ENCODE measurements around the gene PIR. TPM values are rescaled to one million over a fixed set of nuclear protein-coding genes. Genes with fewer than 3 reads are reported as not detected.

Gene PIR
- total RNA-seq, 4 donors from 2014 or later: 4.4 to 24.4 (median 14.7) TPM

DNA sequence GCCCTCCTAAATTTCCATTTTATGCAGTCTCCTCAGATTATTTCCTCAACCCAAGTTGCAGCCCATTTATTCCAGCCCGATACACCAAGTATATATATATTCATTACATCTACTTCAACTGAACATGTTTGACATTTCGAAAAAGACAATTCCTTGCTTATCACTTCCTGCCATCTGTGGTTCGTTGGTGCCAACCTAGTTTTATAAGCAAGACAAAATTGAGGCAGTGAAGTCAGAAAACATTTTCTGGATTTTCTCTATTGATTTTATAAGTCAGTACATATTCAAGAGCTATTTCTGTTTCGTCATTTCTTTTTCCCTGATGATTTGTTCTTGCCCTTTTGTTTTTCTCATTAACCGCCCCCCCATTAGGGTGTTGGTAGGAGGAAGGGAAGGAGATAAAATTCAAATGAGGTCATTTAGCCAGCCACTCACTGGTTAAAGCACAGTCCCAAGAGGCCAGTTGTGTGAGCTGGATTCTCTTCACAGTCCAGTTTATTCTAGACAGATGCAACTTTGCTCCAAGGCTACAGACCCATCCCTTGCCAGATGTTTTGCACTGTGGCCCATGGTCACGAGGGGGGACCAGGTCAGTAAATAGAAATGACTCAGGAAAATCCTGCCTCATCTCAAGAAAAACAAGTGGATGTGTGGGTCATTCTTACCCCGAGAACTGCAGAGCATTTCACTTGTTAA is 88.6 kb downstream of the PIR start:
- DNase-seq (ENCODE audit: low spot score in 2 of 2): peak in 1 of 2 donors; percentile 74
- no peak overlapping the region for H3K27ac ChIP-seq

GRCh38 chrX:15401378-15401777 is 91.8 kb downstream of the PIR start:
- Histone ChIP-seq H3K27ac (no peak overlapping the region), H3K4me1 (peaks cover 8% of the 10 kb centered on the region), H3K27me3 (no peaks in the 10 kb centered on the region), H3K9me3 (no peaks in the 10 kb centered on the region), H3K4me3 (no peak overlapping the region), H3K36me3 (no peaks in the 10 kb centered on the region)
- WGBS: 32% methylated on average over 2 of the region's 2 CpGs
- TF ChIP-seq CTCF (IDR thresholded peaks at IDR 0.05): no peak
- no peak for TF ChIP-seq EP300 (IDR thresholded peaks at IDR 0.05)
- no peak for TF ChIP-seq POLR2AphosphoS5 (IDR thresholded peaks at IDR 0.05)
- TF ChIP-seq POLR2A (IDR thresholded peaks at IDR 0.05): no peak
- DNase-seq (ENCODE audit: low spot score in 2 of 2): no peak

More for the DNA sequence above, 88.6 kb downstream of the PIR start:
- Histone ChIP-seq H3K27me3 (no peaks in the 10 kb centered on the region), H3K9me3 (no peaks in the 10 kb centered on the region), H3K36me3 (no peaks in the 10 kb centered on the region), H3K4me1 (peaks cover 8% of the 10 kb centered on the region), H3K4me3 (no peak overlapping the region)
- no peak for TF ChIP-seq CTCF (IDR thresholded peaks at IDR 0.05)
- 55% methylated on average over 7 of the region's 7 CpGs for WGBS

- Histone ChIP-seq H3K9me3 (no peaks in the 10 kb centered on the region), H3K4me1 (no peaks in the 10 kb centered on the region), H3K27me3 (no peaks in the 10 kb centered on the region), H3K36me3 (no peaks in the 10 kb centered on the region), H3K27ac (no peak overlapping the region), H3K4me3 (no peak overlapping the region)
- no peak for TF ChIP-seq CTCF (IDR thresholded peaks at IDR 0.05)
- TF ChIP-seq POLR2A (IDR thresholded peaks at IDR 0.05): no peak
- TF ChIP-seq EP300 (IDR thresholded peaks at IDR 0.05): no peak
- no peak for TF ChIP-seq POLR2AphosphoS5 (IDR thresholded peaks at IDR 0.05)
- DNase-seq (ENCODE audit: low spot score in 2 of 2): no peak
- WGBS: 66% methylated on average over 3 of the region's 3 CpGs
Measured at GRCh38 chrX:15399962-15400391, 93.2 kb downstream of the PIR start.

- Histone ChIP-seq H3K27me3 (no peaks in the 10 kb centered on the region), H3K27ac (no peak overlapping the region), H3K9me3 (no peaks in the 10 kb centered on the region), H3K4me3 (no peak overlapping the region), H3K36me3 (no peaks in the 10 kb centered on the region), H3K4me1 (no peaks in the 10 kb centered on the region)
- no peak for DNase-seq (ENCODE audit: low spot score in 2 of 2)
- TF ChIP-seq EP300 (IDR thresholded peaks at IDR 0.05) (no peak), POLR2A (IDR thresholded peaks at IDR 0.05) (no peak), CTCF (IDR thresholded peaks at IDR 0.05) (no peak)
Measured at GRCh38 chrX:15398874-15399273, 94.3 kb downstream of the PIR start.

GRCh38 chrX:15395789-15396188 is 97.3 kb downstream of the PIR start:
- DNase-seq (ENCODE audit: low spot score in 2 of 2): no peak
- TF ChIP-seq POLR2AphosphoS5 (IDR thresholded peaks at IDR 0.05) (no peak), CTCF (IDR thresholded peaks at IDR 0.05) (no peak), EP300 (IDR thresholded peaks at IDR 0.05) (no peak), POLR2A (IDR thresholded peaks at IDR 0.05) (no peak)
- H3K27me3 ChIP-seq: no peaks in the 10 kb centered on the region
- no peaks in the 10 kb centered on the region for H3K9me3 ChIP-seq
- H3K27ac ChIP-seq: no peak overlapping the region
- no peaks in the 10 kb centered on the region for H3K4me1 ChIP-seq
- 75% methylated on average over 2 of the region's 2 CpGs for WGBS
- H3K36me3 ChIP-seq: no peaks in the 10 kb centered on the region
- H3K4me3 ChIP-seq: no peak overlapping the region
